Activated B cell treated with CpG ODN at 0.5 μM for 24 hours (primary cell): Measurements from ENCODE around the gene URM1. TPM values are rescaled to one million over a fixed set of nuclear protein-coding genes. Genes with fewer than 3 reads are reported as not detected.

ENCODE experiments used
- ATAC-seq: fragments of 200-7000 bp; cut with Tn5 transposase; one replicate; pipeline ENCODE4 v1.10.0; 2021; ENCODE audit warnings: low read depth, mild to moderate bottlenecking, moderate library complexity
- CTCF ChIA-PET: fragments of 350-600 bp; sonication (Branson Sonifier 250); formaldehyde crosslinking; loops from one replicate; lab custom pipeline; 2021; ENCODE audit warnings: antibody characterized with exemption; lab: Charles Lee
- POLR2A ChIA-PET: fragments of 350-600 bp; sonication (Branson Sonifier 250); formaldehyde crosslinking; loops from one replicate; lab custom pipeline; 2021; ENCODE audit warnings: antibody characterized with exemption; lab: Charles Lee
- DNase-seq: peaks from one replicate; pipeline ENCODE4 v3.0.0; 2022
- H3K27ac Mint-ChIP-seq: one replicate; pipeline ENCODE4 v1.8.0; 2020; ENCODE audit warnings: mixed read lengths
- H3K27me3 Mint-ChIP-seq: one replicate; pipeline ENCODE4 v1.8.0; 2021; ENCODE audit warnings: mixed read lengths
- H3K36me3 Mint-ChIP-seq: one replicate; pipeline ENCODE4 v1.8.0; 2021; ENCODE audit warnings: low read depth, mixed read lengths
- H3K4me1 Mint-ChIP-seq: one replicate; pipeline ENCODE4 v1.8.0; 2021; ENCODE audit warnings: mixed read lengths
- H3K4me3 Mint-ChIP-seq: one replicate; pipeline ENCODE4 v1.8.0; 2020; ENCODE audit warnings: mild to moderate bottlenecking, mixed read lengths
- H3K9me3 Mint-ChIP-seq: one replicate; pipeline ENCODE4 v1.8.0; 2020; ENCODE audit warnings: mixed read lengths
- CTCF ChIP-seq: fragments of 200-600 bp; IDR thresholded peaks from one replicate; pipeline ENCODE4 v1.8.0; 2022; ENCODE audit warnings: antibody characterized with exemption, mild to moderate bottlenecking
- intact Hi-C: fragments of 100-400 bp; cut with micrococcal nuclease; formaldehyde crosslinking; loops from one replicate; pipeline ENCODE4 v1.15.1; 2024
- total RNA-seq: library from RNA; stranded (reverse); gene quantifications from 2 replicates; pipeline ENCODE4 v1.2.3, GENCODE V29; 2022

Gene URM1
- total RNA-seq, 1 donor from 2014 or later: 55.8 TPM

- Mint-ChIP-seq H3K9me3 (no peaks in the 10 kb centered on the region), H3K4me1 (no peaks in the 10 kb centered on the region), H3K36me3 (peaks cover 78% of the 10 kb centered on the region), H3K27ac (no peak overlapping the region), H3K4me3 (no peak overlapping the region), H3K27me3 (no peaks in the 10 kb centered on the region)
- CTCF ChIA-PET: interaction anchor here (0.7 kb wide), 1 partner anchor 22 kb away, joined by 4 read pairs; no protein-coding TSS in a partner anchor
- DNase-seq: no peak
- intact Hi-C loops: no loop called here
- no peak for TF ChIP-seq CTCF
- ATAC-seq: no peak
- POLR2A ChIA-PET: no interaction called here
Observed at GRCh38 chr9:128383791-128384190, 12.6 kb downstream of the URM1 start.

DNA sequence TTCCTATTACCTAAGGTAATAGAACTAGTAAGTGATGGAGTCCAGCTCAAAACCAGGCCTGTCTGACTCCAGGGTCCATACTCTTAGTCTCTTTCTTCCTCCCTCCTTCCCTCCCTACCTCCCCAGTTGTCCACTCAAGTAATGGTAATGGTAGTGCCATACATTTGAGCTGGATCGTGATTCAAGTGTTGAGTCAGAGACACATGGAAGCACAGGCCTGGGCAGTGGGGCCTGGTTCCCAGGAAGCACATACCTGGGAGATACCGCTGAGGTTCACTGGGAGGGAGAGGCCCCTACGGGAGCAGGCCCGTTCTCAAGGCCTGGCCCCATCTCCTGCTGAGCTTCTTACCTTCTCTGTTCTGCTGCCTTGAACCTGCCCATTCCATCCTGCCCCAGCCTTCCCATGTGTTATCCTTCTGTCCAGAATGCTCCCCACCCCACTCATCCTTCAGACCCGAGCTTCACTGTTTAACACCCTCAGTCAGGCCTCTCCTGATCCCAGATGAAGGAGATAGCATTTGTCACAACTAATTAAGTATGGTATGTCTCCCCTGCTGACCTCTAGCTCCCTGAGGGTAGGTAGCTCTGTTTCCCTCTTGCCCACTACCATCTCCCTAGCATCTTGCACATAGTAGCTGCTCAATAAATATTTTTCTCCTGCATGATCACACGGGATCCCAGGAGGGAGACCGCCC, 13.8 kb downstream of the URM1 start:
- no peak for DNase-seq
- no peak for ATAC-seq
- ChIA-PET CTCF (interaction anchor here (1.3 kb wide), 1 partner anchor 23 kb away, joined by 3 read pairs; no protein-coding TSS in a partner anchor), POLR2A (no interaction called here)
- H3K9me3 Mint-ChIP-seq: no peaks in the 10 kb centered on the region
- intact Hi-C loops: no loop called here
- H3K27me3 Mint-ChIP-seq: no peaks in the 10 kb centered on the region
- no peak overlapping the region for H3K4me3 Mint-ChIP-seq
- H3K36me3 Mint-ChIP-seq: peaks cover 82% of the 10 kb centered on the region
- no peak for TF ChIP-seq CTCF
- no peak overlapping the region for H3K27ac Mint-ChIP-seq
- no peaks in the 10 kb centered on the region for H3K4me1 Mint-ChIP-seq

GRCh38 chr9:128385496-128386460, 14.6 kb downstream of the URM1 start:
- no peak overlapping the region for H3K4me3 Mint-ChIP-seq
- no peak for TF ChIP-seq CTCF
- ChIA-PET POLR2A (no interaction called here), CTCF (interaction anchor here (1.3 kb wide), 1 partner anchor 24 kb away, joined by 3 read pairs; no protein-coding TSS in a partner anchor)
- H3K27ac Mint-ChIP-seq: no peak overlapping the region
- no peaks in the 10 kb centered on the region for H3K27me3 Mint-ChIP-seq
- H3K36me3 Mint-ChIP-seq: peaks cover 75% of the 10 kb centered on the region
- H3K4me1 Mint-ChIP-seq: no peaks in the 10 kb centered on the region
- H3K9me3 Mint-ChIP-seq: no peaks in the 10 kb centered on the region
- DNase-seq (no peak), ATAC-seq (no peak)
- intact Hi-C loops: no loop called here

- no peak for DNase-seq
- POLR2A ChIA-PET: no interaction called here
- CTCF ChIA-PET: no interaction called here
- Mint-ChIP-seq H3K27me3 (no peaks in the 10 kb centered on the region), H3K9me3 (no peaks in the 10 kb centered on the region), H3K4me1 (no peaks in the 10 kb centered on the region), H3K36me3 (peaks cover 76% of the 10 kb centered on the region), H3K27ac (no peak overlapping the region), H3K4me3 (no peak overlapping the region)
- TF ChIP-seq CTCF: no peak
- no peak for ATAC-seq
- intact Hi-C loops: no loop called here
Observed at GRCh38 chr9:128388150-128388549, 17.0 kb downstream of the URM1 start.
